ENCODE results near the gene ALKBH8.

ALKBH8 gene

GRCh38 chr11:107508201-107508857, 57.2 kb downstream of the ALKBH8 start:
- Histone ChIP-seq H3K79me2 (ENCODE audit: insufficient read depth, low read length) (no peaks in the 10 kb centered on the region), H3K9me2 (ENCODE audit: low read depth, low read length) (no peaks in the 10 kb centered on the region), H3K4me1 (ENCODE audit: insufficient read depth, low read length, severe bottlenecking) (no peaks in the 10 kb centered on the region), H3K4me2 (ENCODE audit: low read length) (no peak overlapping the region), H3K4me3 (ENCODE audit: low read depth, low read length, poor library complexity, severe bottlenecking) (no peak overlapping the region), H3K27ac (ENCODE audit: low read depth, low read length, poor library complexity, severe bottlenecking) (no peak overlapping the region), H2AFZ (ENCODE audit: low read length) (no peak overlapping the region), H4K20me1 (ENCODE audit: insufficient read depth, low read length) (no peaks in the 10 kb centered on the region), H3K36me3 (ENCODE audit: insufficient read depth, low read length) (peaks cover 19% of the 10 kb centered on the region), H3K9ac (ENCODE audit: low read length) (no peak overlapping the region), H3F3A (ENCODE audit: insufficient read depth, low read length) (no peaks in the 10 kb centered on the region), H3K9me3 (ENCODE audit: low read length) (no peaks in the 10 kb centered on the region), H3K27me3 (ENCODE audit: insufficient read depth, low read length) (no peaks in the 10 kb centered on the region)
- no peak for TF ChIP-seq CTCF (IDR thresholded peaks at IDR 0.05; ENCODE audit: low read length)
- no peak for TF ChIP-seq EZH2 (IDR thresholded peaks at IDR 0.05; ENCODE audit: borderline replicate concordance, low read length)

GRCh38 chr11:107505647-107506225, 59.8 kb downstream of the ALKBH8 start:
- Histone ChIP-seq H3K4me3 (ENCODE audit: low read depth, low read length, poor library complexity, severe bottlenecking) (no peak overlapping the region), H3K9me3 (ENCODE audit: low read length) (peaks cover 8% of the 10 kb centered on the region; the same call in 1 of the 2 replicates), H3K36me3 (ENCODE audit: insufficient read depth, low read length) (peaks cover 38% of the 10 kb centered on the region), H2AFZ (ENCODE audit: low read length) (no peak overlapping the region), H3F3A (ENCODE audit: insufficient read depth, low read length) (no peaks in the 10 kb centered on the region), H3K4me2 (ENCODE audit: low read length) (no peak overlapping the region), H3K9me2 (ENCODE audit: low read depth, low read length) (no peaks in the 10 kb centered on the region), H3K9ac (ENCODE audit: low read length) (no peak overlapping the region), H4K20me1 (ENCODE audit: insufficient read depth, low read length) (no peaks in the 10 kb centered on the region), H3K4me1 (ENCODE audit: insufficient read depth, low read length, severe bottlenecking) (no peaks in the 10 kb centered on the region), H3K27me3 (ENCODE audit: insufficient read depth, low read length) (no peaks in the 10 kb centered on the region), H3K27ac (ENCODE audit: low read depth, low read length, poor library complexity, severe bottlenecking) (no peak overlapping the region), H3K79me2 (ENCODE audit: insufficient read depth, low read length) (no peaks in the 10 kb centered on the region)
- no peak for TF ChIP-seq EZH2 (IDR thresholded peaks at IDR 0.05; ENCODE audit: borderline replicate concordance, low read length)
- TF ChIP-seq CTCF (IDR thresholded peaks at IDR 0.05; ENCODE audit: low read length): no peak

- H3K27me3 ChIP-seq (ENCODE audit: insufficient read depth, low read length): no peaks in the 10 kb centered on the region
- no peaks in the 10 kb centered on the region for H3K4me1 ChIP-seq (ENCODE audit: insufficient read depth, low read length, severe bottlenecking)
- H3K79me2 ChIP-seq (ENCODE audit: insufficient read depth, low read length): no peaks in the 10 kb centered on the region
- H3K9me3 ChIP-seq (ENCODE audit: low read length): peaks cover 8% of the 10 kb centered on the region; the same call in 1 of the 2 replicates
- no peaks in the 10 kb centered on the region for H3F3A ChIP-seq (ENCODE audit: insufficient read depth, low read length)
- no peak overlapping the region for H3K4me3 ChIP-seq (ENCODE audit: low read depth, low read length, poor library complexity, severe bottlenecking)
- no peak overlapping the region for H3K9ac ChIP-seq (ENCODE audit: low read length)
- H3K27ac ChIP-seq (ENCODE audit: low read depth, low read length, poor library complexity, severe bottlenecking): no peak overlapping the region
- no peak overlapping the region for H3K4me2 ChIP-seq (ENCODE audit: low read length)
- no peak overlapping the region for H2AFZ ChIP-seq (ENCODE audit: low read length)
- TF ChIP-seq EZH2 (IDR thresholded peaks at IDR 0.05; ENCODE audit: borderline replicate concordance, low read length) (no peak), CTCF (IDR thresholded peaks at IDR 0.05; ENCODE audit: low read length) (no peak)
- peaks cover 38% of the 10 kb centered on the region for H3K36me3 ChIP-seq (ENCODE audit: insufficient read depth, low read length)
- H4K20me1 ChIP-seq (ENCODE audit: insufficient read depth, low read length): no peaks in the 10 kb centered on the region
- H3K9me2 ChIP-seq (ENCODE audit: low read depth, low read length): no peaks in the 10 kb centered on the region
These were observed 60.6 kb downstream of the ALKBH8 start for GRCh38 chr11:107504981-107505380.
